ENCODE data around the gene ALOX12.

GRCh38 chr17:7011942-7012254, 16.0 kb downstream of the ALOX12 start:
- no peak for TF ChIP-seq EZH2 (IDR thresholded peaks at IDR 0.05; ENCODE audit: insufficient read depth, poor library complexity, severe bottlenecking)
- no peak for TF ChIP-seq EZH2phosphoT487 (IDR thresholded peaks at IDR 0.05; ENCODE audit: insufficient read depth, low read depth)

All from GM23248 (cell line).